GM12873 (cell line): ENCODE results near the gene ST8SIA6.

Source experiments
- TF ChIP-seq, protein P1 (sequence below): IDR thresholded peaks from 2 replicates; pipeline ENCODE4 v1.5.1; 2012; ENCODE audit warnings: low read depth, mild to moderate bottlenecking, moderate library complexity, low read length, control low read depth; ENCODE audit not compliant: insufficient read depth; ENCODE audit errors: missing control alignments

Gene ST8SIA6

GRCh38 chr10:17387861-17388503 lies 66.4 kb downstream of the ST8SIA6 start:
- TF ChIP-seq, protein P1, sequence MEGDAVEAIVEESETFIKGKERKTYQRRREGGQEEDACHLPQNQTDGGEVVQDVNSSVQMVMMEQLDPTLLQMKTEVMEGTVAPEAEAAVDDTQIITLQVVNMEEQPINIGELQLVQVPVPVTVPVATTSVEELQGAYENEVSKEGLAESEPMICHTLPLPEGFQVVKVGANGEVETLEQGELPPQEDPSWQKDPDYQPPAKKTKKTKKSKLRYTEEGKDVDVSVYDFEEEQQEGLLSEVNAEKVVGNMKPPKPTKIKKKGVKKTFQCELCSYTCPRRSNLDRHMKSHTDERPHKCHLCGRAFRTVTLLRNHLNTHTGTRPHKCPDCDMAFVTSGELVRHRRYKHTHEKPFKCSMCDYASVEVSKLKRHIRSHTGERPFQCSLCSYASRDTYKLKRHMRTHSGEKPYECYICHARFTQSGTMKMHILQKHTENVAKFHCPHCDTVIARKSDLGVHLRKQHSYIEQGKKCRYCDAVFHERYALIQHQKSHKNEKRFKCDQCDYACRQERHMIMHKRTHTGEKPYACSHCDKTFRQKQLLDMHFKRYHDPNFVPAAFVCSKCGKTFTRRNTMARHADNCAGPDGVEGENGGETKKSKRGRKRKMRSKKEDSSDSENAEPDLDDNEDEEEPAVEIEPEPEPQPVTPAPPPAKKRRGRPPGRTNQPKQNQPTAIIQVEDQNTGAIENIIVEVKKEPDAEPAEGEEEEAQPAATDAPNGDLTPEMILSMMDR: no peak

GRCh38 chr10:17386616-17387075 lies 67.7 kb downstream of the ST8SIA6 start:
- TF ChIP-seq, protein P1: no peak

- TF ChIP-seq, protein P1: no peak
Measured at GRCh38 chr10:17386021-17386420, 68.4 kb downstream of the ST8SIA6 start.

GRCh38 chr10:17385066-17385465 lies 69.3 kb downstream of the ST8SIA6 start:
- TF ChIP-seq, protein P1: no peak

- TF ChIP-seq, protein P1: no peak
Measured at GRCh38 chr10:17383801-17384555, 70.4 kb downstream of the ST8SIA6 start.

- TF ChIP-seq, protein P1: no peak
Measured at GRCh38 chr10:17381502-17382142, 72.8 kb downstream of the ST8SIA6 start.

DNA sequence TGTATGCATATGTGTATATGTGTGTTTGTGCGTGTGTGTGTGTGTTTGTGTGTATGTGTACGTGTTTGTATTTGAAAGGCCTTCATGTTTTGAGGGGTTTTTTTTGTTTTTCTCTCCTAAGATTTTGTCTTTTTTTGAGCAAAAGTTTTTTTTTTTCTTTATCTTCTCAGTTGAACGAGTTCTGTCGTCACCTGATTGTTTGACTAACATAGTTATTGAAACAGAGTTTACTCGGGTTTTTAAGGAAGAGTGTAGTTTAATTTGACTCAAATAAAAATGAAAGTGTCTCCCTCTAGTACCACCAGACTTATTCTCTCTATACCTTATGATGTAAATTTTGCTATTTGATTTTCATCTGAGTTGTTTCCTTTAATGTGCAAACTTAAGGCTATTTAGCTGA lies 73.5 kb downstream of the ST8SIA6 start:
- TF ChIP-seq, protein P1: no peak
